Activated naive CD8-positive, alpha-beta T cell (primary cell): ENCODE results near the gene BRAT1.
"Not testable (repeated sequence)": the region's sequence is repeated elsewhere in the genome, so short reads cannot be mapped to it uniquely, and the experiment has no call there.

Source experiments
- H3K27ac Mint-ChIP-seq: one replicate; pipeline ENCODE4 v1.8.0; 2021; ENCODE audit warnings: mixed read lengths
- H3K27me3 Mint-ChIP-seq: one replicate; pipeline ENCODE4 v1.8.0; 2021; ENCODE audit warnings: mixed read lengths
- H3K36me3 Mint-ChIP-seq: one replicate; pipeline ENCODE4 v1.8.0; 2021; ENCODE audit warnings: mixed read lengths
- H3K4me1 Mint-ChIP-seq: one replicate; pipeline ENCODE4 v1.8.0; 2021; ENCODE audit warnings: low read depth, mixed read lengths
- H3K4me3 Mint-ChIP-seq: one replicate; pipeline ENCODE4 v1.8.0; 2021; ENCODE audit warnings: mild to moderate bottlenecking, mixed read lengths
- H3K9me3 Mint-ChIP-seq: one replicate; pipeline ENCODE4 v1.8.0; 2021; ENCODE audit warnings: low read depth, mixed read lengths

BRAT1 gene

DNA sequence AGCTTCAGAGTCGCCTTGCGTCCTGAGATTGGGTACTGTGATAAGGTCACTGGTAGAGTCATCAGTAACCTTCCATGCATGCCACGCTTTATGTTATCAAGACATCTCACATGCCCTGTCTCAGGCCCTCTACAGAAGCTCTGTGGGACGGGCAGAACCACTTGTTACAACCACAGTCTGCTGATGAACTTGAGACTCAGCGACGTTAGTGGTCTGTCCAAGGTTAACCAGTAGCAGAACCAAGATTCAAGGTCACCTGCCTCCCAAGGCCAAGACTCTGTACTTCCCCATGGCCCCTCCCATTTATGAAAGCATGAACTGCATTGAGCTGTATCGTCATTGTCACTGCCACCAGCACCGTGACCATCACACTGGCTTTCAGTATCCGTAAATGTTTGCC is 18.4 kb upstream of the BRAT1 start:
- Mint-ChIP-seq H3K4me1 (peaks cover 3% of the 10 kb centered on the region), H3K36me3 (peaks cover 13% of the 10 kb centered on the region), H3K4me3 (no peak overlapping the region), H3K27ac (no peak overlapping the region), H3K9me3 (no peaks in the 10 kb centered on the region), H3K27me3 (no peaks in the 10 kb centered on the region)

DNA sequence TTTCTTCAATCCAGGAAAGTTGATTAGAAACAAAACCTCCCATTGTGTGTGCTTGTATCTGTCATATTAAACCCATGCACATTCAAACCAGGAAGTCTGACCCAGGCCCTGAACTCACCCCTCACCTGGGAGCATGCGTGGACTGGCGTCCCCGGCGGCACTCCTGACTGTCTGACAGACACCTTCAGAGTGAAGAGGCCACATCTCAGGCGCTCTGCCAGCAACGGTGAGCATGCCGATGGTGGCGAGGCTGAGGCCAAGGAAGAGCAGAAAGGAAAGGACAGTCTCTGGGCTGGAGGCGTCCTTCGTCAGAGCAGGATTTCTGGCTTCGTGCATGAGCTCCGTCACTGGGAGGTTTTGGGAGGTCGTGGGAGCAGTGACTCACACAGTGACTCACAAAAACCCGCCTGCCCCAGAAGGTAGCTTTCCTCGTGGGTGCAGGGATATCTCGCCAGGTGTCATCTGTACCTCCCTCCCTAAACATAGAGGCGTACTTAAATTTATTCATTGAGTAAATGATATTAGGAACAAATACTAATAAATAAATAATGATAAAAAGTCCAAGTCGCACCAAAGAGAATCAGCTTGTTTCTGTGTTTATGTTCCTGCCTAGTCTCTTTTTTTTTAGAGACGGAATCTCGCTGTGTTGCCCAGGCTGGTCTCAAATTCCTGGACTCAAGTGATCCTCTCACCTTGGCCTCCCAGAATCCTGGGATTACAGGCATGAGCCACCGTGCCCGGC is 16.9 kb upstream of the BRAT1 start:
- Mint-ChIP-seq H3K4me1 (peaks cover 5% of the 10 kb centered on the region), H3K36me3 (peaks cover 13% of the 10 kb centered on the region), H3K27ac (no peak overlapping the region), H3K9me3 (no peaks in the 10 kb centered on the region), H3K4me3 (no peak overlapping the region), H3K27me3 (no peaks in the 10 kb centered on the region)

DNA sequence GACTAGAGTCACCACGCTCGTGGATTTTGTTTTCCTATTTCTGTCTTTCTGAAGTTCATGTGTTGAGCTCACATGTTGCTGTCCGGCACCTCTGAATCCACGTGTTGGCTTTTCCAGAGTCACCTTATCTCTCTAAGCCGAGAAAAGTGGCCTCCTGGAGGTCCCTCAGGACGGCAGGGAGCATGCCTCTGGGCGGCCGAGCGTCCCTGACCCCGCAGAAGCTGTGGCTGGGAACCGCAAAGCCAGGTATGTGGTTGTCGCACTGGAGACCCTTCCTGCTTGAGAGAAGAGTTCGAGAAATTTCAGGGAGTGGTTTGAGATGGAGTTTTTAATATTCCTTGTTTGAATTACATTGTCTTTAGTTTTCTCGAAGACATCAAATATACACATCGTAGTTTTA is 16.1 kb upstream of the BRAT1 start:
- H3K36me3 Mint-ChIP-seq, result peaks cover 13% of the 10 kb centered on the region
- no peaks in the 10 kb centered on the region for H3K27me3 Mint-ChIP-seq
- H3K27ac Mint-ChIP-seq, result no peak overlapping the region
- H3K4me1 Mint-ChIP-seq, result peaks cover 5% of the 10 kb centered on the region
- H3K4me3 Mint-ChIP-seq, result no peak overlapping the region
- no peaks in the 10 kb centered on the region for H3K9me3 Mint-ChIP-seq

DNA sequence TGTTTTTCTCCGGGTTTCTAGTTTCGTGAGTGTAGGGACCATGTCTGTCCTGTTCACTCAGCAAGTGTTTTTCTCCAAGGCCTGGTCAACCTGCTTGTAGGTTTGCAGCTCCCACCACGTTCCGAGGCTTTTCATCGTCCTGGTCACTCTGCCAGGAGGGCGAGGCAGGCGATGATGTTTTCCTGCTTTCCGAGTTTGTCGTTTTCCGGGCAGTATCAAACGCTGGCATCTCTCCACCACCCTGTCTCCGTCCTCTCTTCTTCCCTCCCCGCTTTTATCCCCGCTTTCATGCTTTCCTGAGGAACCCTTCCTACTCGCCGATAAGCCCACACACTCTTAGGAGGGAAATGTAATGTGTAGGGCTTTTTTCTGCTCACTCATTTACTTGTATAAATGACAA is 14.7 kb upstream of the BRAT1 start:
- Mint-ChIP-seq H3K27me3 (no peaks in the 10 kb centered on the region), H3K4me3 (no peak overlapping the region), H3K27ac (no peak overlapping the region), H3K4me1 (peaks cover 6% of the 10 kb centered on the region), H3K9me3 (no peaks in the 10 kb centered on the region), H3K36me3 (peaks cover 11% of the 10 kb centered on the region)

DNA sequence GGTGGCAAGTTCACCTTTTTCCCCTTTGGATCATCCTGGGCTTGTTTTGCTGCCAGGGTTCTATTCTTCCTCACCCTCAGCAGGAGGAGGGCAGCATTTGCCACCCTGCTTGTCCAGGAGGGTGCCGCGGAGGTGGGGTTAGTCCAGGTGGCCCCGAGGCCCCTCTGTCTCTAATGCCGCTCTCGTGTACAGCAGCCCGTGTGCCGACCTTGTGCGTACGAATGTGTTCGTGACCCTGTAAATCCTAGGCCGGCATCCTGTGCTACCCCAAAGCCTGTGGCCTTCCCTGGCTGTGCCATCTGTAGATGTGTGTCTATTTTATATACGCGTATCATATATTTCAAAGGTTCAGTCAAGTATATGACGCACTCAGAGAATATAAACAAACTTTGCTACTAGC is 14.1 kb upstream of the BRAT1 start:
- Mint-ChIP-seq H3K27me3 (no peaks in the 10 kb centered on the region), H3K4me1 (peaks cover 6% of the 10 kb centered on the region), H3K36me3 (peaks cover 12% of the 10 kb centered on the region), H3K9me3 (no peaks in the 10 kb centered on the region), H3K4me3 (no peak overlapping the region), H3K27ac (no peak overlapping the region)

DNA sequence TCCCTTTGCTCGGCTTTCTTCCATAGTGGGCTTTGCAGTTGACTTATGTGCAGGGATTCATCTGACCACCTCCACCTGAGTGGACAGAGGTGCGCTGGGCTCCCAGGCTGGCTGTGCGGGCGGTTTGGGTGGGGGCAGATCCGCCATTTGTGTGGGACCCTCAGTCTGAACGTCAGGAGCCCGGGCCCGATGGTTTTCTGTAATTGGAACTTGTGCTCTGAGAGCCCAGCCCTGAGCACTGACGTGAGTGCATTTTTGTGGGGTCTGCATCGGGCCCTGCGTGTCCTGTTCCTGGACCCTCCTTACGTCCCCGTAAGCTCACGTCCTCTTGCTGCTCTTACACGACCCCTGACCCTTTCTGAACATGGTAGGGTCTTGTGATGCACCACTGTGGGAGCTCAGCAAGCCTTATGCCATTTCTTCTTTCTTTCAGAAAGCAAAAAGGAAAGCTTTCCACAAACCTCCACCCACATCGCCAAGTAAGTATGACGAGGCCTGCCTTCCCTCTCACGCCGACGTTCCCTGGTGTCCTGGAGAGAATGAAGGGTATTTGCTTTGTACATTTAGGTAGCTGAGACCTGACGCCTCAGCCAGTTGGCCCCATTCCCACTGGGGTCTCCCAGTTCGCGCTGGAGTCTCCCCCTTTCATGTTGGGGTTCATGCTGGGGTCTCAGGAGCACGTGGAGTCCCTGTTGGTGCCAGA is 13.3 kb upstream of the BRAT1 start:
- no peaks in the 10 kb centered on the region for H3K9me3 Mint-ChIP-seq
- H3K27me3 Mint-ChIP-seq, result no peaks in the 10 kb centered on the region
- no peak overlapping the region for H3K27ac Mint-ChIP-seq
- H3K36me3 Mint-ChIP-seq, result peaks cover 8% of the 10 kb centered on the region
- H3K4me1 Mint-ChIP-seq, result peaks cover 6% of the 10 kb centered on the region
- H3K4me3 Mint-ChIP-seq, result no peak overlapping the region

DNA sequence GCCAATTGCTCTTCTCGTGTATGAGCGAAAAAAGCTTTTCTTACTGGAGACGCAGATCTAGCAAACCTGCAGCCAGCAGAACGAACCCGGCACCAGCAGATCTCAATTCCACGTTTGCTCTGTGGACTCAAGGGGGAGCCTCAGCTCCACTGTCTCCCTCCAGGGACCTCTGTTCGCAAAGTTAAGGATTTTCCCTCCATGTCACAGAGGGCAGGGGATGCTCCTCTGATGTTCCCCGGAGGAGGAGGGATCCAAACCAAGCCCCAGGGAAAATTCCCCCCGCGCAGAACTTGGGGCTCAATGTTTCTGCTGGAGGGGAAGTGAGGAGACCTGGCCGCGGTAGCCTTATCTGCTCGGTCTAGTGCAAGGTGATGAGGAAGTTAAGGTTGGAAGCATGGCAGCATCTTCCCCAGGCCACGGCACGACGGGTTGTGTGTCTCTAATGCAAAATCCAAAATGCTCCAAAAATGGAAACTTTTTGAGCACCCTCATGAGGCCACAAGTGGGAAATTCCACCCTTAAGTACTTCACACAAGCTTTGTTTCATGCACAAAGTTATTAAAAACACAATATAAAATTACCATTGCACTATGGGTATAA is 12.5 kb upstream of the BRAT1 start:
- peaks cover 3% of the 10 kb centered on the region for H3K36me3 Mint-ChIP-seq
- H3K9me3 Mint-ChIP-seq, result no peaks in the 10 kb centered on the region
- peaks cover 6% of the 10 kb centered on the region for H3K4me1 Mint-ChIP-seq
- no peak overlapping the region for H3K27ac Mint-ChIP-seq
- no peaks in the 10 kb centered on the region for H3K27me3 Mint-ChIP-seq
- H3K4me3 Mint-ChIP-seq, result no peak overlapping the region

DNA sequence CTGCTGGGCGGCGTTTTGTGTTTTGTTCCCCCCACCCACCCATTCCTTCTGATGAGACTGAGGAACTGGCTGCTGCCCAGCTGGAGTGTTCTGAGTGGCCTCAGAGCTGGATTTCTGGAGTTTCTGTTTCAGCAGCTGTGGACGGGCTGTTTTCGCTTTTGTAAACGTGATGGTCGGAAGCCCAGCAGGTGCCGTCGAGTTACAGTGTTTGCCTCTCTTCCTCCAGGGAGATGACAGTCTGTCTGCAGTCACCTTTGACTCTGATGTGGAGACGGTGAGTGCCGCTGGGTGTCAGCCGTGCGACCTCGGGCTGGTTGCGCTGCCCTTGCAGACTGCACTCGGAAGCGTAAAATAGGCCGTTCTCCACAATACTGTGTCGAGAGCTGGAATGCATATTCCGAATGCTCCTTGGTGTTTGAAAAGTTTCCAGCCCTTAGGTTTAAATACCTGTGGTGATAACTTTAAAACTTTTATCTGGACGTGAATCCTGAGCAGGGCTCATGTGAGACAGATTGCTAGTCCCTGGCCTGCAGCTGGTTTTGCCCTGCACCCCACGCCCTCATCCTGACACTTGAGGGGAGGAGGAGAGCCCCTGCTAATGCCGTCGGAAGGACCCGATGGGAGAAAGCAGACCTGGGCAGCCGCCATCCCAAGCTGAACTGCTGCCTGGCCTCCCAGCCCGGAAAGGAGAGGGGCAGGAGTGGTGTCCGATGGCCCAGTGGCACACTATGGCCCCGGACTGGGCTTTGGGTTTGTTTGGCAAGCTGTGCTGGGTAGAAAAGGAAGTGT is 11.8 kb upstream of the BRAT1 start:
- no peak overlapping the region for H3K27ac Mint-ChIP-seq
- peaks cover 3% of the 10 kb centered on the region for H3K36me3 Mint-ChIP-seq
- no peaks in the 10 kb centered on the region for H3K9me3 Mint-ChIP-seq
- H3K4me3 Mint-ChIP-seq, result no peak overlapping the region
- H3K27me3 Mint-ChIP-seq, result no peaks in the 10 kb centered on the region
- peaks cover 5% of the 10 kb centered on the region for H3K4me1 Mint-ChIP-seq

DNA sequence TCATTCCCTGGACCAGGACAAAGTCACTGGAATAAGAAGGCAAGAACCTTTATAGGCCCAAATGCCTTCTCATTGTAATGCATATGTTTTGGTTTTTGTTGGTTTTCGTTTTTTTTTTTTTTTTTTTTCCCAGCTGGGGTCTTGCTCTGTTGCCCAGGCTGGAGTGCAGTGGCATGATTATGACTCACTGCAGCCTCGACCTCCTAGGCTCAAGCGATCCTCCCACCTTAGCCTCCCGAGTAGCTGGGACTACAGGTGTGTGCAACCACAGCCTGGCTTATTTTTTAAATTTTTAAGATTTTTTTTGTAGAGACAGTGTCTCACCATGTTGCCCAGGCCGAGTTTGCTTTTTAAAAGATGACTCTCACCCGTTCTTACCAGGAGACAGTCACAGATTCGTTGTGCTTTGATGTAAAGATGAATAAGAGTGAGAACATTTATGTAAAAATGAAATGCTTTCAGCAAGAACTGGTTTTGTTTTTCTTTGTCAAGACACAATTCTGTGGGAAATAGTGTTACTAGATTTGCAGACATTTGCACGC is 11.1 kb upstream of the BRAT1 start:
- Mint-ChIP-seq H3K36me3 (peaks cover 3% of the 10 kb centered on the region), H3K4me3 (no peak overlapping the region), H3K27me3 (no peaks in the 10 kb centered on the region), H3K4me1 (peaks cover 3% of the 10 kb centered on the region), H3K27ac (no peak overlapping the region), H3K9me3 (no peaks in the 10 kb centered on the region)

DNA sequence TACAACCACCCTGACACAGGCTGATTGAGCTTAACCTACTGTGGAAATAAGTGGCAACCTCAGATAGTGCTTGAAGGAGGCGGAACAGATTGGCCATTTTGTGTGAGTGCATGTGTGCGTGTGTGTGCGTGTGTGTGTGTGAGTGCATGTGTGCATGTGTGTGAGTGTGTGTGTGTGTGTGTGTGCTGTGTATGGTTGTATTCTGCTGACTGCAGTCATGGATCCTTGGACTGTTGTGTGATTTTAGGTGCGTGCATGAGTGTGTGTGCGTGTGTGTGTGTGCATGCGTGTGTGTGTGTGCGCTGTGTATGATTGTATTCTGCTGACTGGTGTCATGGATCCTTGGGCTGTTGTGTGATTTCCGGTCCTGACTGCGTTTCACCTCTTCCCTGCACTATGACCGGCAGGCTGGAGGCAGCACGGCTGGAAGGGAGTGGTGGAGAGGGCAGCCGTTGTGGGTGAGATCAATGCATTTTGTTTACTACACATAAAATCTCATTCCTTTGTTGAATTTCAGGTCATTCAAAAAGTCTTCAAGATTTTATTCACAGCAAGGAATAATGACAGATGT is 9.7 kb upstream of the BRAT1 start:
- Mint-ChIP-seq H3K4me3 (no peak overlapping the region), H3K9me3 (no peaks in the 10 kb centered on the region), H3K27me3 (no peaks in the 10 kb centered on the region), H3K36me3 (peaks cover 3% of the 10 kb centered on the region), H3K27ac (no peak overlapping the region), H3K4me1 (peaks cover 4% of the 10 kb centered on the region)

DNA sequence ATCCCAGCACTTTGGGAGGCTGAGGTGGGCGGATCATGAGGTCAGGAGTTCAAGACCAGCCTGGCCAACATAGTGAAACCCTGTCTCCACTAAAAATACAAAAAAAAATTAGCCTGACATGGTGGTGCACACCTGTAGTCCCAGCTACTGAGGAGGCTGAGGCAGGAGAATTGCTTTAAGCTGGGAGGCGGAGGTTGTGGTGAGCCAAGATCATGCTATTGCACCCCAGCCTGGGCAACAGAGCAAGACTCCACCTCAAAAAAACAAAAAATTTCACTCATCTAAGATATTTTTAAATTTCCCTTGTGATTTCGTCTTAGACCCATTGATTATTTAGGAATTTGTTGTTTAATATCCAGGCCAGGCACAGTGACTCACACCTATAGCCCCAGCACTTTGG is 8.6 kb upstream of the BRAT1 start:
- H3K36me3 Mint-ChIP-seq, result not testable (repeated sequence)

DNA sequence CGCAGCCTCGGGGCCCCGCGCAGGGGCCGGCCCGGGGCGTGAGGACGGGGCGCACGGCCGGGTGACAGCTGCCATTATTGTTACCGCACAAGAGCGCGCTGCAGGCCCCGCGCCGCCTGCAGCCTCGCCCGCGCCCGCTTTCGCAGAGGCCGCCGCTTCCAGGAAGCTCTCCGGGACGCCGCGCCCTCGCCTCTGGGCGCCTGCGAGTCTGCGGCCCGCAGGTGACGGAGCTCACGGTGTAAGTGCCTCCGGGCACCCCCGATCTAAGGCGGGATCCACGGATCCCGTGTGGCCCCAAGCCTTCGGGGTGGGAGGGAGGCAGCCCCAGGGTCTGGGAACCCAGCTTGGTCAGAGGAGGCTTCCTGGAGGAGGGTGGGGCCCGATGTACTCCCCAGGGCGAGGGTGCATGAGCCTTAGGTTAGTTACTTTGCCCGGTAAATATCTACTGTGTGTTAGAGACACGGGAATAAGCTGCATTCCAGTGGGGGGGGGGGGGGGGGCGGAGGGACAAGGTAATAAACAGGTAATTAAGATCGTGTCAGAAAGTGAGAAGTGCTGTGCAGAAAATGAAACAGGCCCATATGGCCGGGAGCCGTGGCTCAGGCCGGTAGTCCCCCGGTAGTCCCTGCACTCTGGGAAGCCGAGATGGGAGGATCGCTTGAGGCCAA is 4.1 kb upstream of the BRAT1 start:
- Mint-ChIP-seq H3K4me3 (peak overlapping the region; percentile 68), H3K36me3 (no peaks in the 10 kb centered on the region), H3K9me3 (no peaks in the 10 kb centered on the region), H3K27ac (no peak overlapping the region), H3K4me1 (peaks cover 6% of the 10 kb centered on the region), H3K27me3 (no peaks in the 10 kb centered on the region)

More for the DNA sequence above, 8.6 kb upstream of the BRAT1 start:
- not testable (repeated sequence) for H3K27ac Mint-ChIP-seq, H3K27me3 Mint-ChIP-seq, H3K4me3 Mint-ChIP-seq, H3K9me3 Mint-ChIP-seq, H3K4me1 Mint-ChIP-seq

DNA sequence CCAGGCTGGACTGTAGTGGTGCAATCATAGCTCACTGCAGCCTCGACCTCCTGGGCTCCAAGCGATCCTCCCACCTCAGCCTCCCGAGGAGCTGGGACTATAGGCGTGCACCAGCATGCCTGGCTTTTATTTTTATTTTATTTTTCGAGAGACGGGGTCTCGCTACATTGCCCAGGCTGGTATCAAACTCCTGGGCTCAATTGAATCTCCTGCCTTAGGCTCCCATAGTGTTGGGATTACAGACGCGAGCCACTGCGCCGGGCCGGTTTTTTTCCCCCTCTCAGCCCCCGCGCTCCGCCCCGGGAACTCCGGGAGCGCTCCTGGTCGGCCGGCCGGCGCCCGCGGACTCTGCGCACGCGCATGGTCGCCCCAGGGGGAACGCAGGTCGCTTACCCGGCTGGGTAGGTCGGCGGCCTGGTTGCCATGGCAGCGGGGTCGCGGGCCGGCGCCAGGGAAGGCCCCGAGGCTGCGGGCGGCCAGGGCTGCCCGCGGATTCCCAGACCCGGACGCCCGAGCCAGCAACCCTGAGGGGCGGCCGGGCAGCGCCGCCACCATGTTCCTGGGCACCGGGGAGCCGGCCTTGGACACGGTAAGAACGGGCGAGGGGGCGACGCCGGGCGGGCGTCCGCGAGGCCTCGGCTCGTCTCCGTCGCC is 3.4 kb upstream of the BRAT1 start, which contains the start of gene IQCE:
Gene IQCE, plus strand, starts transcription at position 351 of the 654 bp plus-strand sequence. Its CDS starts 203 bp downstream, at position 554.
- Mint-ChIP-seq H3K27me3 (no peaks in the 10 kb centered on the region), H3K4me3 (peak within 1 kb of the TSS; percentile 70), H3K4me1 (peaks cover 10% of the 10 kb centered on the region), H3K27ac (no peak within 1 kb of the TSS), H3K9me3 (no peaks in the 10 kb centered on the region), H3K36me3 (no peaks in the 10 kb centered on the region)
